ENCODE data around the gene ARHGAP44. TPM values are rescaled to one million over a fixed set of nuclear protein-coding genes. Genes with fewer than 3 reads are reported as not detected.

The ARHGAP44 gene
- total and polyA plus RNA-seq, 2 donors (not counting 3 experiments of a cell fraction or from before 2014, with no cell fraction given) = 0.11 to 0.42 TPM

DNA sequence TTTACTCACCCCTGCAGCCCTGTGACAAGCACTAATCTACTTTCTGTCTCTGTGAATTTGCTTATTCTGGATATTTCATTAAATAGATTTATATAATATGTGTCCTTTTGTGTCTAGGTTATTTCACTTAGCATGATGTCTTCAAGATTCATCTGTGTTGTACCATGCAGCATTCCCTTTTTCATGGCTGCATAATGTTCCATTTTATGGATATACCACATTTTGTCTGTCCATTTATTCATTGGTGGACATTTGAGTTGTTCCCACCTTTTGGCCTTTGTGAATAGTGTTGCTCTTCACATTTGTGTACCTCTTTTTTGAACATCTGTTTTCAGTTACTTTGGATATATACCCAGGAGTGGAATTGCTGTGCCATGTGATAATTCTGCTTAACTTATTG, 118.2 kb downstream of the ARHGAP44 start:
- ChIA-PET POLR2A (no interaction called here), CTCF (no interaction called here)
- dilution Hi-C loops (cut with MboI; ENCODE audit: extremely low pct_ligation_motif_present, low sequenced_read_pairs) = no loop called here
- H3K79me2 ChIP-seq (ENCODE audit: control insufficient read depth, insufficient read depth, low read length) = no peaks in the 10 kb centered on the region
- H2AFZ ChIP-seq (ENCODE audit: low read depth, low read length) = no peak overlapping the region
- H3K27ac ChIP-seq (ENCODE audit: insufficient read depth, low read depth, low read length) = no peak overlapping the region
- no peaks in the 10 kb centered on the region for H3K27me3 ChIP-seq (ENCODE audit: control insufficient read depth in 2 of 2, insufficient read depth in 2 of 2, low read length in 2 of 2)
- no peak overlapping the region for H3K4me3 ChIP-seq (replicated peaks in 1 of 3; ENCODE audit: insufficient read depth in 1 of 3, low read depth in 1 of 3, low read length in 3 of 3)
- no peak for FAIRE-seq
- intact Hi-C loops (cut with micrococcal nuclease) = no loop called here
- H3K9me3 ChIP-seq (replicated peaks; ENCODE audit: control insufficient read depth, insufficient read depth, low read length) = no peaks in the 10 kb centered on the region
- H3K9ac ChIP-seq (replicated peaks; ENCODE audit: extremely low read depth, insufficient read depth, low read length) = no peak overlapping the region
- no TSS peak for BruUV-seq (replicated peaks)
- H3K36me3 ChIP-seq (ENCODE audit: control insufficient read depth in 2 of 2, extremely low read depth in 1 of 2, insufficient read depth in 2 of 2, low read length in 2 of 2) = no peaks in the 10 kb centered on the region
- H4K20me1 ChIP-seq (replicated peaks; ENCODE audit: control insufficient read depth, extremely low read depth, insufficient read depth, low read length) = no peaks in the 10 kb centered on the region
- H3K4me2 ChIP-seq (ENCODE audit: insufficient read depth, low read length) = no peak overlapping the region
- no peak for DNase-seq (ENCODE audit: low read depth, low spot score)
- TF ChIP-seq FOS (IDR thresholded peaks at IDR 0.05; ENCODE audit: borderline replicate concordance, insufficient read depth, low read length) (no peak), JUN (IDR thresholded peaks at IDR 0.05; ENCODE audit: borderline replicate concordance, insufficient read depth, insufficient read length, low read depth) (no peak), POLR2AphosphoS5 (IDR thresholded peaks at IDR 0.05; ENCODE audit: insufficient read depth, low read depth, low read length) (no peak)
- no peaks in the 10 kb centered on the region for H3K4me1 ChIP-seq (ENCODE audit: control insufficient read depth, extremely low read depth, insufficient read depth, low read length)
- no peaks in the 10 kb centered on the region for H3K9me1 ChIP-seq (replicated peaks; ENCODE audit: control insufficient read depth, extremely low read depth, insufficient read depth, low read length)

DNA sequence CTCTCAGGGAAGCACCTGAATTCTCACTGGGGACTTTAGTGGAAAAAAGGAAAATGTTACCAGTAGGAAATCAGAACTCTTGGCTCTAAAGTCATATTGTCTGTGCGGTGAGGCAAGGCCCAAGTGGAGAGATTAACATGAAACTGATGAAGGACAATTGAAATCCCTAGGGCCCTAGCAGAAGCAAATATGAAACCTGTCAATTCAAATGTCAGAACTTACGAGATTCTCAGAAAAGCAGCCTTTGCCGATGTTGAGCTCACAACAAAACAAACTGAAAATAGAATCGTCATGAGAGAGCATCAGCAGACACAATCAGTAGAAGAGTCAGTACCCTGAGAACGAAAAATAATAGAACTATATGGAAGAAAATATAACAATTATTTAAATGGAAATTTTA, 119.7 kb downstream of the ARHGAP44 start:
- ChIA-PET POLR2A (no interaction called here), CTCF (no interaction called here)
- Histone ChIP-seq H3K4me1 (ENCODE audit: control insufficient read depth, extremely low read depth, insufficient read depth, low read length) (no peaks in the 10 kb centered on the region), H3K27me3 (ENCODE audit: control insufficient read depth in 2 of 2, insufficient read depth in 2 of 2, low read length in 2 of 2) (no peaks in the 10 kb centered on the region), H3K4me2 (ENCODE audit: insufficient read depth, low read length) (no peak overlapping the region), H2AFZ (ENCODE audit: low read depth, low read length) (no peak overlapping the region), H3K9me3 (replicated peaks; ENCODE audit: control insufficient read depth, insufficient read depth, low read length) (no peaks in the 10 kb centered on the region), H3K9me1 (replicated peaks; ENCODE audit: control insufficient read depth, extremely low read depth, insufficient read depth, low read length) (no peaks in the 10 kb centered on the region), H4K20me1 (replicated peaks; ENCODE audit: control insufficient read depth, extremely low read depth, insufficient read depth, low read length) (no peaks in the 10 kb centered on the region), H3K9ac (replicated peaks; ENCODE audit: extremely low read depth, insufficient read depth, low read length) (no peak overlapping the region), H3K27ac (ENCODE audit: insufficient read depth, low read depth, low read length) (no peak overlapping the region), H3K4me3 (replicated peaks in 1 of 3; ENCODE audit: insufficient read depth in 1 of 3, low read depth in 1 of 3, low read length in 3 of 3) (no peak overlapping the region), H3K79me2 (ENCODE audit: control insufficient read depth, insufficient read depth, low read length) (no peaks in the 10 kb centered on the region), H3K36me3 (ENCODE audit: control insufficient read depth in 2 of 2, extremely low read depth in 1 of 2, insufficient read depth in 2 of 2, low read length in 2 of 2) (no peaks in the 10 kb centered on the region)
- BruUV-seq (replicated peaks) = no TSS peak
- TF ChIP-seq JUN (IDR thresholded peaks at IDR 0.05; ENCODE audit: borderline replicate concordance, insufficient read depth, insufficient read length, low read depth) (no peak), GATA2 (IDR thresholded peaks at IDR 0.05; ENCODE audit: insufficient read depth, insufficient read length, low read depth, low read length) (no peak), MYC (IDR thresholded peaks at IDR 0.05; ENCODE audit: low read depth, low read length) (no peak)
- dilution Hi-C loops (cut with MboI; ENCODE audit: extremely low pct_ligation_motif_present, low sequenced_read_pairs) = no loop called here
- no peak for FAIRE-seq
- intact Hi-C loops (cut with micrococcal nuclease) = no loop called here
- DNase-seq (ENCODE audit: low read depth, low spot score) = no peak

All from endothelial cell of umbilical vein (primary cell).